AG04449 (cell line): Measurements from ENCODE around the gene L3MBTL3.

Experiments used
- CTCF ChIA-PET: fragments of 350-600 bp; formaldehyde crosslinking; extraction: SDS; loops from one replicate; lab custom pipeline; 2021; ENCODE audit warnings: antibody characterized with exemption; lab: Yijun Ruan, JAX
- POLR2A ChIA-PET: fragments of 400-600, 350-600 bp; formaldehyde crosslinking; extraction: SDS; loops from one replicate; lab custom pipeline; 2020; ENCODE audit warnings: antibody characterized with exemption, inconsistent platforms; lab: Yijun Ruan, JAX
- DNase-seq: peaks from one replicate; pipeline ENCODE4 v3.0.0-alpha.2; 2010; ENCODE audit warnings: low read depth, low spot score
- H3K4me3 ChIP-seq: 2 replicates; pipeline ENCODE4 v1.5.1; 2011; ENCODE audit warnings: low read depth, mild to moderate bottlenecking, control low read depth, low read length
- CTCF ChIP-seq: IDR thresholded peaks from one replicate; pipeline ENCODE4 v1.5.1; 2011; ENCODE audit warnings: mild to moderate bottlenecking, moderate library complexity, low read length, control low read depth, inconsistent platforms; ENCODE audit not compliant: insufficient read depth; ENCODE audit errors: missing control alignments

The L3MBTL3 gene

GRCh38 chr6:130070326-130070725, 51.9 kb downstream of the L3MBTL3 start:
- TF ChIP-seq CTCF: no peak
- CTCF ChIA-PET: interaction anchor here (1.5 kb wide), 1 partner anchor 20 kb away, joined by 3 read pairs; no protein-coding TSS in a partner anchor
- H3K4me3 ChIP-seq: no peak overlapping the region
- POLR2A ChIA-PET: no interaction called here
- DNase-seq: no peak

- TF ChIP-seq CTCF: no peak
- H3K4me3 ChIP-seq: no peak overlapping the region
- ChIA-PET POLR2A (no interaction called here), CTCF (interaction anchor here (1.5 kb wide), 1 partner anchor 19 kb away, joined by 3 read pairs; no protein-coding TSS in a partner anchor)
- DNase-seq: no peak
These were observed 52.4 kb downstream of the L3MBTL3 start for GRCh38 chr6:130070792-130071191.

- ChIA-PET POLR2A (no interaction called here), CTCF (interaction anchor here (0.9 to 2.7 kb wide), 9 partner anchors 8 to 796 kb away, joined by 3 to 14 read pairs (median 4); no protein-coding TSS in a partner anchor)
These were observed 57.6 kb downstream of the L3MBTL3 start for GRCh38 chr6:130075879-130076460.

GRCh38 chr6:130076512-130076911, 58.1 kb downstream of the L3MBTL3 start:
- POLR2A ChIA-PET: no interaction called here
- no peak for DNase-seq
- no peak overlapping the region for H3K4me3 ChIP-seq
- CTCF ChIA-PET: interaction anchor here (0.9 to 2.7 kb wide), 7 partner anchors 9 to 621 kb away, joined by 3 to 14 read pairs (median 4); no protein-coding TSS in a partner anchor
- TF ChIP-seq CTCF: peak; percentile 6

More at GRCh38 chr6:130075879-130076460, 57.6 kb downstream of the L3MBTL3 start:
- H3K4me3 ChIP-seq: no peak overlapping the region
- DNase-seq: no peak
- no peak for TF ChIP-seq CTCF

- no peak for TF ChIP-seq CTCF
- POLR2A ChIA-PET: no interaction called here
- CTCF ChIA-PET: interaction anchor here (1.1 to 1.2 kb wide), 2 partner anchors 14 to 20 kb away, joined by 3 read pairs; no protein-coding TSS in a partner anchor
- no peak for DNase-seq
- H3K4me3 ChIP-seq: no peak overlapping the region
These were observed 72.4 kb downstream of the L3MBTL3 start for GRCh38 chr6:130090796-130091195.

GRCh38 chr6:130093546-130093945, 75.2 kb downstream of the L3MBTL3 start:
- ChIA-PET CTCF (no interaction called here), POLR2A (no interaction called here)
- no peak overlapping the region for H3K4me3 ChIP-seq
- no peak for TF ChIP-seq CTCF
- no peak for DNase-seq
